Non-pigmented ciliary epithelial cell (primary cell): ENCODE results near the gene B4GALNT4.
"Not testable (repeated sequence)": the region's sequence is repeated elsewhere in the genome, so short reads cannot be mapped to it uniquely, and the experiment has no call there.

Source experiments
- DNase-seq: peaks from one replicate; pipeline ENCODE4 v3.0.0-alpha.2; 2010; ENCODE audit warnings: low read depth

B4GALNT4 gene

DNA sequence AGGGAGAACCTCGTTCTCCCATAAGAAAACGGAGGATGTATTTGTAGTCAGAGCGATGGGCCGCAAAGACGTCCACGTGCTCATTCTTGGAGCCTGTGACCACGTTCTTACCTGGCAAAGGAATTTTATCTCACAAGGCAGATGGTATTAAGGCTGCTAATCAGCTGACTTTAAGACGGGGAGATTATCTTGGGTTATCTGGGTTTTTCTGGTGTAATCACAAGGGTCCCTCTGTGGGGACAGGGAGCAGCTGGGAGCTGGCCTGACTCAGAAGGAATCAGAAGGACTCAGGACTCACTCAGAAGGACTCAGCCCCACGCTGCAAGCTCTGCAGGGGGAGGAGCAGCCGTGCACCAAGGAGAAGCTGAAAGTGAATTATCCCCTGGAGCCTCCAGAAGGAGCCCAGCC is 53.0 kb downstream of the B4GALNT4 start:
- DNase-seq, result no peak

GRCh38 chr11:424232-424631 is 54.9 kb downstream of the B4GALNT4 start:
- no peak for DNase-seq

DNA sequence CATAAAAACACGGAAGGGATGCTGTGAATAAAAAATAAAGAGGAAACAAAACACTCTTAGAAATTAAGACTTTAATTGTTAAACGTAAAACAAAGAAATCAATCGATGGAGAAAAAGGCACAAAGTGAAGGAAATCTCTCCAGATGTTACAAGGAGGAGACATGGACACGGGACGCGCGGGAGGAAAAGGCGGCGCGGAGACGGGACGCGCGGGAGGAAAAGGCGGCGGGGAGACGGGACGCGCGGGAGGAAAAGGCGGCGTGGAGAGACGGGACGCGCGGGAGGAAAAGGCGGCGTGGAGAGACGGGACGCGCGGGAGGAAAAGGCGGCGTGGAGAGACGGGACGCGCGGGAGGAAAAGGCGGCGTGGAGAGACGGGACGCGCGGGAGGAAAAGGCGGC is 55.5 kb downstream of the B4GALNT4 start:
- not testable (repeated sequence) for DNase-seq

GRCh38 chr11:425301-425700 is 56.0 kb downstream of the B4GALNT4 start:
- no peak for DNase-seq

DNA sequence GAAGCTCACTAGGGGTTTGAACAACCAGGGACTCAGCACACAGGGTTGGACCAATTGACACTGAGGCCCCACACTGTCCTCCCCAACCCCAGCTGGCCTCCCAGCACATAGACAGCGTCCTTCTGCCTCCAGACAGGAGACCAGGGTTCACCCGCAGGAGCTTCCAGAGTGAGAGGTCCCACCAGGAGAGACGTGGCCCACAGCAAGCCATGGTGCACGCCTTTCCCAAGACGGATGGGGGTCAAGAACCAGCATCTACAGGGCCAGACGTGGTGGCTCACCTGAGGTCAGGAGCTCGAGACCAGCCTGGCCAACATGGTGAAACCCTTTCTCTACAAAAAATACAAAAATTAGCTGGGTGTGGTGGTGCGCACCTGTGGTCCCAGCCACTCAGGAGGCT is 57.6 kb downstream of the B4GALNT4 start:
- no peak for DNase-seq

- DNase-seq, result no peak
Measured at GRCh38 chr11:428295-428694, 59.0 kb downstream of the B4GALNT4 start.

- DNase-seq, result no peak
Measured at GRCh38 chr11:429391-429790, 60.1 kb downstream of the B4GALNT4 start.

- DNase-seq, result no peak
Measured at GRCh38 chr11:429931-430456, 60.7 kb downstream of the B4GALNT4 start.
